Subcutaneous abdominal adipose tissue (tissue), 5 donors: ENCODE results near the gene TBC1D22A.
A peak's percentile ranks its signal among the peaks of the same experiment; 100 is the strongest.

Experiments
- H3K27ac ChIP-seq: one replicate; pipeline ENCODE4 v1.7.0; 2013; ENCODE audit warnings: low read depth, mild to moderate bottlenecking, inconsistent platforms, low read length, moderate library complexity
- H3K27me3 ChIP-seq, 5 donors: one replicate each; pipeline ENCODE4 v1.7.0; 2013; ENCODE audit warnings: low read length in 5 of 5, inconsistent platforms in 1 of 5; ENCODE audit not compliant: control insufficient read depth in 5 of 5, insufficient read depth in 4 of 5
- H3K36me3 ChIP-seq, 5 donors: one replicate each; pipeline ENCODE4 v1.7.0; 2013; ENCODE audit warnings: low read length in 5 of 5; ENCODE audit not compliant: control insufficient read depth in 5 of 5, insufficient read depth in 5 of 5
- H3K4me1 ChIP-seq, 5 donors: one replicate each; pipeline ENCODE4 v1.7.0; 2013; ENCODE audit warnings: low read length in 5 of 5, mild to moderate bottlenecking in 3 of 5, moderate library complexity in 1 of 5; ENCODE audit not compliant: control insufficient read depth in 5 of 5, insufficient read depth in 5 of 5
- H3K4me3 ChIP-seq, 5 donors: one replicate each; pipeline ENCODE4 v1.7.0; 2013; ENCODE audit warnings: low read length in 5 of 5, low read depth in 1 of 5
- H3K9ac ChIP-seq, 5 donors: one replicate each; pipeline ENCODE4 v1.7.0; 2013; ENCODE audit warnings: low read length in 5 of 5, mild to moderate bottlenecking in 4 of 5, moderate library complexity in 3 of 5
- H3K9me3 ChIP-seq, 5 donors: one replicate each; pipeline ENCODE4 v1.7.0; 2013; ENCODE audit warnings: low read length in 5 of 5; ENCODE audit not compliant: control insufficient read depth in 5 of 5
- donor health status: healthy.
- donor health status: healthy.
- donor health status: healthy.
- donor health status: healthy.
- donor health status: healthy.

Gene TBC1D22A

DNA sequence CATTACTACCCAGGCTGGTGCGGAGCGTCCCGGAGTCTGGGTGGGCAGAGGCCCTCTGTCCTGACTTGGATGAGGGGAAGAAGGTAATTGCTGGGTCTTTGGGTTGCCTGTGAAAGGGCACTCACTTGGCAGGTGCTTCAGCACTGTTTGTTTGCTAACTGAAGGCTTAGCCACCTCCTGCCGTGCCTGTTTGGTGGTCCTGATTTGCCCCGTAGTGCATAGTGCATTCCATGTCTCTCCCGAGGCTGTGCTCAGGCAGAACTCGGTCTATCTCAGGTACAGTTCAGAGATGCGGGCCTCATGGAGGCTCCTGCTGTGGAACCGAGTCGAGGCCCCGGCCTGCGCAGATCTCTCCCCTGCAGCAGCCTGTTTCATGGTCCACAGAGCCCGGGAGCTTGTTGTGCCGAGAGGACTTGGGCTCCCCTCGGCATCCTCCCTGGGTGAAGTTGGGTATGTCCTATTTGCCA lies 146.2 kb downstream of the TBC1D22A start:
- no peaks in the 10 kb centered on the region for H3K27me3 ChIP-seq
- H3K9me3 ChIP-seq, result no peaks in the 10 kb centered on the region
- no peak overlapping the region for H3K4me3 ChIP-seq
- H3K36me3 ChIP-seq, result peaks cover 7 to 36% (median 26%) of the 10 kb centered on the region in 5 donors
- H3K9ac ChIP-seq, result no peak overlapping the region
- H3K27ac ChIP-seq, result no peak overlapping the region
- no peaks in the 10 kb centered on the region for H3K4me1 ChIP-seq

DNA sequence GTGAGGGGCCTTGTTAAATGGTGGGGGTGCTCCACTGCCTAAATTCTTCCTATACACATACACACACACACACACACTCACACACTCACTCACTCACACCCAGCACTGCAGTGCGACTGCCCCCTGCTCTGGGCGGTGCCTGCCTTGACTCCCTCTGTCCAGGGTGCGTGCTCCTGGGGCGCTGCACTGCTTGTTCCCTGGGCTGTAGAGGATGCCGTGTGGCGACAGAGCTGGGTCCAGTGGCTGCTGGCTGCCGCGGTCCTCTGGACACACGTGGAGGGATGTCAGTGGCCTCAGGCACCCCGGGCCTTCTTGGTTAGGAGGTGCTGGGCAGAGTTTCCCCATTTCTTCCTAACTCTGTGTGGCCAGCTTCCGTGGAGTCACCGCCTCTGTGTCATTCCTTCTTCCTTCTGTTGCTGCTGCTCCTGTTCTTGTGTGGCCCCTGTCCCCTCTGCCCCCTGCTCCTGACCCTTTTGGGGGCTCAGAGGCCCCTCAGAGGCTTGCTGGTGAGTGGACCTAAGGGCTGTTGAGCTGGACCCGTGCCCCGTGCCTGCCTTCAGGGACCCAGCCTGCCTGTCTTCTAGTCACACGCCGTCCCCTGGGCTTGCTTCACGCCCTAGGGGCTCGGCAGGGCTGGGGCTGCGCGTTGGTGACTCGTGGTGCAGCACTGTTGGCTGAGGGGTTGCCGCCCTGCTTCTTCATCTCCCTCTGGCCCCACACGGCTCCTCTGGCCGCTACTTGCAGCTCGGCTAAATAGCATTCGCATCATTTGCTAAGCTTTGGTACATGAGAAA lies 147.0 kb downstream of the TBC1D22A start:
- H3K36me3 ChIP-seq, result peaks cover 8 to 42% (median 30%) of the 10 kb centered on the region in 5 donors

GRCh38 chr22:46910624-46911023 lies 148.2 kb downstream of the TBC1D22A start:
- Histone ChIP-seq H3K36me3 (peaks cover 8 to 54% (median 36%) of the 10 kb centered on the region in 5 donors), H3K9ac (no peak overlapping the region), H3K4me1 (no peaks in the 10 kb centered on the region), H3K27me3 (no peaks in the 10 kb centered on the region), H3K27ac (no peak overlapping the region), H3K9me3 (no peaks in the 10 kb centered on the region), H3K4me3 (no peak overlapping the region)

More for the DNA sequence above, 147.0 kb downstream of the TBC1D22A start:
- no peak overlapping the region for H3K27ac ChIP-seq
- no peaks in the 10 kb centered on the region for H3K9me3 ChIP-seq
- H3K4me1 ChIP-seq, result no peaks in the 10 kb centered on the region
- no peaks in the 10 kb centered on the region for H3K27me3 ChIP-seq
- H3K4me3 ChIP-seq, result no peak overlapping the region
- no peak overlapping the region for H3K9ac ChIP-seq

GRCh38 chr22:46911346-46911745 lies 148.9 kb downstream of the TBC1D22A start:
- Histone ChIP-seq H3K9me3 (no peaks in the 10 kb centered on the region), H3K27me3 (no peaks in the 10 kb centered on the region), H3K9ac (no peak overlapping the region), H3K27ac (no peak overlapping the region), H3K4me1 (no peaks in the 10 kb centered on the region), H3K4me3 (no peak overlapping the region), H3K36me3 (peaks cover 8 to 61% (median 43%) of the 10 kb centered on the region in 5 donors)

- Histone ChIP-seq H3K9me3 (no peaks in the 10 kb centered on the region), H3K4me3 (no peak overlapping the region), H3K27me3 (no peaks in the 10 kb centered on the region), H3K4me1 (no peaks in the 10 kb centered on the region), H3K27ac (no peak overlapping the region), H3K9ac (no peak overlapping the region), H3K36me3 (peaks cover 8 to 66% (median 46%) of the 10 kb centered on the region in 5 donors)
Observed at GRCh38 chr22:46913351-46913750, 150.9 kb downstream of the TBC1D22A start.

GRCh38 chr22:46914481-46914880 lies 152.0 kb downstream of the TBC1D22A start:
- H3K27ac ChIP-seq, result no peak overlapping the region
- H3K9ac ChIP-seq, result no peak overlapping the region
- H3K4me3 ChIP-seq, result no peak overlapping the region
- peaks cover 8 to 69% (median 51%) of the 10 kb centered on the region in 5 donors for H3K36me3 ChIP-seq
- H3K4me1 ChIP-seq, result no peaks in the 10 kb centered on the region
- no peaks in the 10 kb centered on the region for H3K9me3 ChIP-seq
- no peaks in the 10 kb centered on the region for H3K27me3 ChIP-seq

DNA sequence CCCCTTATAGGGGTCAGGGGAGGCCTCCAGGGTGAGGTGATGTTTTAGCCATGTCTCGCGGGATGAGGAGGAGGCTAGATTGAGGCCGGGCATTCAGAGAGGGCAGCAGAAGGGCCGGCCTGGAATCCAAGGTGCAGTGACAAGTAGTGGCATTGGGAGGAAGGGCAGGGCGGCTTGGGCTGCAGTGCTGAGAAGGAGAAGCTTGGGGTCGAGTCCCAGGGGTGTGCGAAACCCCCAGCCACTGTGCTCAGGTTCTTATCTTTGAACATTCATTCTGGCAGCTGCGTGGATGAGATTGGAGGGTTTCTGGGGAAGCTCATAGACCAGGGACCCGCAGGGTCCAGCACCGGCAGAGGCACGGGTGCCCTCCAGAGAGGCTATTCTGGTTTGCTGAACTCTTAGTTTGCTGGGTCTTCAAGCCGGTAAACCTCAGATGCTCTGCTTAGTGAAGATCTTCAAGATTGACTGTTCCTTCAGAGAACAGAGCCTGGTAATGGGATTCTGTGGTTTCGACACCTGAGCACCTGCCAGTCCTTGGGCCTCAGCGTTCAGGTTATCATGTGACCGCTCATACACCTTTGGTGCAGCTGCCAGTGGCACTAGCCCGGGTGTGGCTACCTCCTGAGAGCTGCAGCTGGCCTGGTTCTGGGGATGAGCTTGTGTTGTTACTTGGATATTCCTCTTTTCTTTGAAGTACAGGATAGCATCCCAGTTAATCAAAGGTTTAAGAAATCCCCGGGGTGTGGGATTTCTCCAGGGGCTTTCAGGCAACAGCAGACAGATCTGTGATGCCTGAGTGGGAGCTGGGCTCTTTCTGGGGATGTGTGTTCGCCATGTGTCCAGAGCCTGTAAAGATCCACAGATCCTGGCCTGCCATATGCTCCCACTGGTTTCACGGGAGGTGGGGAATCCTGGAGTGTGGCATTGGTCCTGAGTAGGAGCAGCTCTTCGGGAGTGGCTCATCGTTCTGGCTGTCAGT lies 152.8 kb downstream of the TBC1D22A start:
- no peaks in the 10 kb centered on the region for H3K4me1 ChIP-seq
- H3K4me3 ChIP-seq, result no peak overlapping the region
- no peak overlapping the region for H3K9ac ChIP-seq
- H3K9me3 ChIP-seq, result no peaks in the 10 kb centered on the region
- no peaks in the 10 kb centered on the region for H3K27me3 ChIP-seq
- H3K27ac ChIP-seq, result no peak overlapping the region
- peaks cover 8 to 68% (median 51%) of the 10 kb centered on the region in 5 donors for H3K36me3 ChIP-seq

- no peak overlapping the region for H3K4me3 ChIP-seq
- H3K27ac ChIP-seq, result no peak overlapping the region
- no peaks in the 10 kb centered on the region for H3K27me3 ChIP-seq
- H3K36me3 ChIP-seq, result peaks cover 8 to 68% (median 51%) of the 10 kb centered on the region in 5 donors
- no peak overlapping the region for H3K9ac ChIP-seq
- H3K4me1 ChIP-seq, result no peaks in the 10 kb centered on the region
- H3K9me3 ChIP-seq, result no peaks in the 10 kb centered on the region
Observed at GRCh38 chr22:46915950-46916730, 153.7 kb downstream of the TBC1D22A start.

- Histone ChIP-seq H3K27ac (no peak overlapping the region), H3K9ac (peak overlapping the region in 1 of 5 donors; percentile 23), H3K36me3 (peaks cover 10 to 68% (median 51%) of the 10 kb centered on the region in 5 donors), H3K4me3 (no peak overlapping the region), H3K27me3 (no peaks in the 10 kb centered on the region), H3K4me1 (no peaks in the 10 kb centered on the region), H3K9me3 (peaks cover 0 to 3% (median 0%) of the 10 kb centered on the region in 5 donors)
Observed at GRCh38 chr22:46916886-46917770, 154.7 kb downstream of the TBC1D22A start.
